Naive thymus-derived CD8-positive, alpha-beta T cell (primary cell): Measurements from ENCODE around the gene SEMA5B. TPM values are rescaled to one million over a fixed set of nuclear protein-coding genes. Genes with fewer than 3 reads are reported as not detected.
A peak's percentile ranks its signal among the peaks of the same experiment; 100 is the strongest.

Experiments
- ATAC-seq, 2 donors: fragments of 150-1000 bp; cut with Tn5 transposase in 1 of 2; sonication (Bioruptor Pico), chemical (Tn5 transposase) in 1 of 2; 1 replicate in 1 of 2; 2 replicates in 1 of 2; pipeline ENCODE4 v1.10.0; 2021; ENCODE audit warnings: mild to moderate bottlenecking in 2 of 2, moderate library complexity in 2 of 2
- POLR2A ChIA-PET: fragments of 350-600 bp; sonication (Branson Sonifier 250); formaldehyde crosslinking; loops from one replicate; lab custom pipeline; 2021; ENCODE audit warnings: antibody characterized with exemption; lab: Charles Lee
- DNase-seq, 10 donors: peaks; one replicate each; pipeline versions ENCODE4 v3.0.0 to v3.0.0-alpha.2; 2020 to 2022
- H3K27ac Mint-ChIP-seq, 10 donors: one replicate each; pipeline ENCODE4 v1.8.0; 2020 to 2022; ENCODE audit warnings: mild to moderate bottlenecking in 10 of 10, mixed read lengths in 10 of 10, moderate library complexity in 4 of 10, inconsistent platforms in 1 of 10
- H3K27me3 Mint-ChIP-seq, 5 donors: one replicate each; pipeline ENCODE4 v1.8.0; 2021 to 2022; ENCODE audit warnings: mixed read lengths in 5 of 5
- H3K36me3 Mint-ChIP-seq, 3 donors: one replicate each; pipeline ENCODE4 v1.8.0; 2020 to 2022; ENCODE audit warnings: mixed read lengths in 3 of 3, mild to moderate bottlenecking in 2 of 3, inconsistent platforms in 1 of 3
- H3K4me1 Mint-ChIP-seq, 4 donors: one replicate each; pipeline ENCODE4 v1.8.0; 2021 to 2022; ENCODE audit warnings: mixed read lengths in 4 of 4
- H3K4me3 Mint-ChIP-seq, 10 donors: one replicate each; pipeline ENCODE4 v1.8.0; 2020 to 2022; ENCODE audit warnings: mild to moderate bottlenecking in 10 of 10, mixed read lengths in 10 of 10, moderate library complexity in 6 of 10, inconsistent platforms in 1 of 10
- H3K9me3 Mint-ChIP-seq, 9 donors: one replicate each; pipeline ENCODE4 v1.8.0; 2020 to 2022; ENCODE audit warnings: mixed read lengths in 9 of 9, mild to moderate bottlenecking in 3 of 9, inconsistent platforms in 1 of 9, moderate library complexity in 1 of 9
- polyA plus RNA-seq, 3 donors: library from polyadenylated mRNA; unstranded; fragments of 300-500 nt; fragmentation: Illumina TruSeq; gene quantifications; one replicate each; pipeline ENCODE4 v1.2.3, GENCODE V29; 2021
- total RNA-seq, 8 experiments: library from RNA in 2 of 8; stranded (reverse) in 2 of 8; gene quantifications; one replicate each; pipeline ENCODE4 v1.2.3 and lab custom pipeline; 2021 to 2026

The SEMA5B gene
- total and polyA plus RNA-seq, 5 experiments from 2014 or later, result 0.16 to 0.47 TPM; not detected in 3

GRCh38 chr3:122892118-122892960, 135.2 kb downstream of the SEMA5B start:
- ATAC-seq (no peak), DNase-seq (no peak)
- Mint-ChIP-seq H3K27ac (no peak overlapping the region), H3K4me3 (no peak overlapping the region), H3K9me3 (no peaks in the 10 kb centered on the region), H3K4me1 (peaks cover 6 to 22% (median 19%) of the 10 kb centered on the region in 4 donors), H3K27me3 (peaks cover 0 to 5% (median 0%) of the 10 kb centered on the region in 5 donors), H3K36me3 (no peaks in the 10 kb centered on the region)
- POLR2A ChIA-PET, result no interaction called here

- Mint-ChIP-seq H3K9me3 (no peaks in the 10 kb centered on the region), H3K4me3 (no peak overlapping the region), H3K27ac (peak overlapping the region in 2 of 10 donors; percentile 23 to 49), H3K27me3 (no peaks in the 10 kb centered on the region), H3K4me1 (peaks cover 6 to 35% (median 19%) of the 10 kb centered on the region in 4 donors), H3K36me3 (no peaks in the 10 kb centered on the region)
- DNase-seq (no peak), ATAC-seq (no peak)
- POLR2A ChIA-PET, result no interaction called here
Measured at GRCh38 chr3:122890720-122891220, 136.8 kb downstream of the SEMA5B start.

GRCh38 chr3:122890077-122890719, 137.4 kb downstream of the SEMA5B start:
- H3K27me3 Mint-ChIP-seq, result no peaks in the 10 kb centered on the region
- peaks cover 0 to 4% (median 2%) of the 10 kb centered on the region in 3 donors for H3K36me3 Mint-ChIP-seq
- peak overlapping the region in 3 of 10 donors; percentile 23 to 49 (median 38) for H3K27ac Mint-ChIP-seq
- H3K4me1 Mint-ChIP-seq, result peaks cover 6 to 35% (median 19%) of the 10 kb centered on the region in 4 donors
- POLR2A ChIA-PET, result no interaction called here
- no peak overlapping the region for H3K4me3 Mint-ChIP-seq
- DNase-seq (peak in 1 of 10 donors; percentile 3), ATAC-seq (peak in 1 of 2 donors; percentile 61)
- H3K9me3 Mint-ChIP-seq, result no peaks in the 10 kb centered on the region

- Mint-ChIP-seq H3K4me1 (peaks cover 3 to 26% (median 13%) of the 10 kb centered on the region in 4 donors), H3K27ac (peak overlapping the region in 1 of 10 donors; percentile 29), H3K4me3 (no peak overlapping the region), H3K27me3 (no peaks in the 10 kb centered on the region), H3K9me3 (no peaks in the 10 kb centered on the region), H3K36me3 (peaks cover 0 to 9% (median 2%) of the 10 kb centered on the region in 3 donors)
- ATAC-seq (no peak), DNase-seq (no peak)
- POLR2A ChIA-PET, result no interaction called here
Measured at GRCh38 chr3:122886946-122887345, 140.6 kb downstream of the SEMA5B start.

- POLR2A ChIA-PET, result no interaction called here
- Mint-ChIP-seq H3K4me1 (peaks cover 3 to 26% (median 13%) of the 10 kb centered on the region in 4 donors), H3K27me3 (no peaks in the 10 kb centered on the region), H3K4me3 (no peak overlapping the region), H3K36me3 (peaks cover 0 to 16% (median 9%) of the 10 kb centered on the region in 3 donors), H3K27ac (no peak overlapping the region), H3K9me3 (no peaks in the 10 kb centered on the region)
- no peak for ATAC-seq
- DNase-seq, result no peak
Measured at GRCh38 chr3:122886251-122886650, 141.3 kb downstream of the SEMA5B start.

GRCh38 chr3:122882361-122882947, 145.1 kb downstream of the SEMA5B start:
- POLR2A ChIA-PET, result no interaction called here
- Mint-ChIP-seq H3K9me3 (no peaks in the 10 kb centered on the region), H3K4me1 (peaks cover 0 to 13% (median 0%) of the 10 kb centered on the region in 4 donors), H3K27ac (no peak overlapping the region), H3K4me3 (no peak overlapping the region), H3K27me3 (no peaks in the 10 kb centered on the region), H3K36me3 (peaks cover 0 to 39% (median 23%) of the 10 kb centered on the region in 3 donors)
- no peak for DNase-seq
- no peak for ATAC-seq

GRCh38 chr3:122880624-122881023, 146.9 kb downstream of the SEMA5B start:
- Mint-ChIP-seq H3K9me3 (no peaks in the 10 kb centered on the region), H3K4me1 (peaks cover 0 to 9% (median 3%) of the 10 kb centered on the region in 4 donors), H3K4me3 (no peak overlapping the region), H3K27ac (no peak overlapping the region), H3K27me3 (no peaks in the 10 kb centered on the region), H3K36me3 (peaks cover 0 to 44% (median 23%) of the 10 kb centered on the region in 3 donors)
- POLR2A ChIA-PET, result no interaction called here
- no peak for ATAC-seq
- DNase-seq, result no peak

- H3K27me3 Mint-ChIP-seq, result no peaks in the 10 kb centered on the region
- no peak overlapping the region for H3K27ac Mint-ChIP-seq
- H3K4me1 Mint-ChIP-seq, result peaks cover 0 to 13% (median 7%) of the 10 kb centered on the region in 4 donors
- H3K36me3 Mint-ChIP-seq, result peaks cover 0 to 43% (median 25%) of the 10 kb centered on the region in 3 donors
- H3K9me3 Mint-ChIP-seq, result no peaks in the 10 kb centered on the region
- no peak overlapping the region for H3K4me3 Mint-ChIP-seq
- POLR2A ChIA-PET, result no interaction called here
- ATAC-seq (no peak), DNase-seq (no peak)
Measured at GRCh38 chr3:122880173-122880572, 147.4 kb downstream of the SEMA5B start.

- Mint-ChIP-seq H3K27ac (peak overlapping the region in 1 of 10 donors; percentile 64), H3K9me3 (no peaks in the 10 kb centered on the region), H3K4me3 (no peak overlapping the region), H3K27me3 (no peaks in the 10 kb centered on the region), H3K4me1 (peaks cover 2 to 18% (median 10%) of the 10 kb centered on the region in 4 donors), H3K36me3 (peaks cover 11 to 58% (median 42%) of the 10 kb centered on the region in 3 donors)
- POLR2A ChIA-PET, result no interaction called here
- no peak for DNase-seq
- ATAC-seq, result no peak
Measured at GRCh38 chr3:122875547-122876127, 151.9 kb downstream of the SEMA5B start.

- H3K4me1 Mint-ChIP-seq, result peaks cover 2 to 18% (median 10%) of the 10 kb centered on the region in 4 donors
- no peak overlapping the region for H3K27ac Mint-ChIP-seq
- DNase-seq (no peak), ATAC-seq (no peak)
- H3K4me3 Mint-ChIP-seq, result no peak overlapping the region
- peaks cover 11 to 44% (median 31%) of the 10 kb centered on the region in 3 donors for H3K36me3 Mint-ChIP-seq
- H3K27me3 Mint-ChIP-seq, result no peaks in the 10 kb centered on the region
- POLR2A ChIA-PET, result no interaction called here
- no peaks in the 10 kb centered on the region for H3K9me3 Mint-ChIP-seq
Measured at GRCh38 chr3:122873741-122874515, 153.6 kb downstream of the SEMA5B start.

- no peak overlapping the region for H3K27ac Mint-ChIP-seq
- ATAC-seq (no peak), DNase-seq (no peak)
- H3K27me3 Mint-ChIP-seq, result no peaks in the 10 kb centered on the region
- no peaks in the 10 kb centered on the region for H3K9me3 Mint-ChIP-seq
- POLR2A ChIA-PET, result no interaction called here
- H3K4me1 Mint-ChIP-seq, result no peaks in the 10 kb centered on the region
- no peak overlapping the region for H3K4me3 Mint-ChIP-seq
- peaks cover 8 to 50% (median 24%) of the 10 kb centered on the region in 3 donors for H3K36me3 Mint-ChIP-seq
Measured at GRCh38 chr3:122868322-122868721, 159.2 kb downstream of the SEMA5B start.

- H3K27me3 Mint-ChIP-seq, result no peaks in the 10 kb centered on the region
- no peaks in the 10 kb centered on the region for H3K9me3 Mint-ChIP-seq
- ATAC-seq, result no peak
- H3K36me3 Mint-ChIP-seq, result peaks cover 9 to 54% (median 18%) of the 10 kb centered on the region in 3 donors
- H3K4me1 Mint-ChIP-seq, result peaks cover 0 to 3% (median 0%) of the 10 kb centered on the region in 4 donors
- no peak for DNase-seq
- POLR2A ChIA-PET, result no interaction called here
- peak overlapping the region in 1 of 10 donors; percentile 30 for H3K27ac Mint-ChIP-seq
- H3K4me3 Mint-ChIP-seq, result no peak overlapping the region
Measured at GRCh38 chr3:122864498-122864897, 163.1 kb downstream of the SEMA5B start.
